CD8-positive, alpha-beta memory T cell (primary cell): ENCODE results near the gene PRELID3B. TPM values are rescaled to one million over a fixed set of nuclear protein-coding genes. Genes with fewer than 3 reads are reported as not detected.
A peak's percentile ranks its signal among the peaks of the same experiment; 100 is the strongest.

Experiments
- CTCF ChIA-PET: fragments of 350-600 bp; sonication (Branson Sonifier 250); formaldehyde crosslinking; loops from one replicate; lab custom pipeline; 2021; ENCODE audit warnings: antibody characterized with exemption; lab: Charles Lee
- POLR2A ChIA-PET: fragments of 350-600 bp; sonication (Branson Sonifier 250); formaldehyde crosslinking; loops from one replicate; lab custom pipeline; 2021; ENCODE audit warnings: antibody characterized with exemption; lab: Charles Lee
- DNase-seq, 5 donors: peaks; one replicate each; pipeline versions ENCODE4 v3.0.0 to v3.0.0-alpha.2; 2020 to 2022; ENCODE audit warnings: mixed read lengths in 1 of 5
- H3K27ac ChIP-seq: one replicate; pipeline ENCODE4 v1.7.0; 2013; ENCODE audit warnings: low read depth, mild to moderate bottlenecking, low read length, moderate library complexity
- H3K27me3 ChIP-seq: 2 replicates; pipeline ENCODE4 v1.7.0; 2013; ENCODE audit warnings: low read length, mild to moderate bottlenecking; ENCODE audit not compliant: insufficient read depth, poor library complexity, severe bottlenecking
- H3K36me3 ChIP-seq: 2 replicates; pipeline ENCODE4 v1.7.0; 2013; ENCODE audit warnings: mild to moderate bottlenecking, low read length, moderate library complexity; ENCODE audit not compliant: insufficient read depth
- H3K4me1 ChIP-seq: 2 replicates; pipeline ENCODE4 v1.7.0; 2013; ENCODE audit warnings: mild to moderate bottlenecking, low read length, moderate library complexity; ENCODE audit not compliant: insufficient read depth
- H3K4me3 ChIP-seq: 2 replicates; pipeline ENCODE4 v1.7.0; 2013; ENCODE audit warnings: mild to moderate bottlenecking, low read length
- H3K9me3 ChIP-seq: 2 replicates; pipeline ENCODE4 v1.7.0; 2013; ENCODE audit warnings: mild to moderate bottlenecking, low read length
- H3K27ac Mint-ChIP-seq, 8 donors: one replicate each; pipeline ENCODE4 v1.8.0; 2020 to 2021; ENCODE audit warnings: mixed read lengths in 8 of 8, mild to moderate bottlenecking in 6 of 8, inconsistent platforms in 3 of 8, moderate library complexity in 3 of 8
- H3K27me3 Mint-ChIP-seq, 2 donors: one replicate each; pipeline ENCODE4 v1.8.0; 2020 to 2021; ENCODE audit warnings: mixed read lengths in 2 of 2, mild to moderate bottlenecking in 1 of 2, moderate library complexity in 1 of 2
- H3K36me3 Mint-ChIP-seq, 3 donors: one replicate each; pipeline ENCODE4 v1.8.0; 2020 to 2021; ENCODE audit warnings: mixed read lengths in 3 of 3, inconsistent platforms in 1 of 3, mild to moderate bottlenecking in 1 of 3
- H3K4me1 Mint-ChIP-seq, 3 donors: one replicate each; pipeline ENCODE4 v1.8.0; 2020 to 2021; ENCODE audit warnings: mixed read lengths in 3 of 3, inconsistent platforms in 1 of 3, mild to moderate bottlenecking in 1 of 3
- H3K4me3 Mint-ChIP-seq, 7 donors: one replicate each; pipeline ENCODE4 v1.8.0; 2020 to 2021; ENCODE audit warnings: mixed read lengths in 7 of 7, mild to moderate bottlenecking in 6 of 7, moderate library complexity in 4 of 7, inconsistent platforms in 2 of 7
- H3K9me3 Mint-ChIP-seq, 5 donors: one replicate each; pipeline ENCODE4 v1.8.0; 2020 to 2022; ENCODE audit warnings: mixed read lengths in 5 of 5, mild to moderate bottlenecking in 3 of 5, moderate library complexity in 2 of 5, inconsistent platforms in 1 of 5
- polyA plus RNA-seq: library from polyadenylated mRNA; unstranded; fragments of 300-500 nt; fragmentation: Illumina TruSeq; gene quantifications from one replicate; pipeline ENCODE4 v1.2.3, GENCODE V29; 2021
- total RNA-seq, 2 experiments: library from RNA; stranded (reverse); gene quantifications; one replicate each; pipeline ENCODE4 v1.2.3, GENCODE V29; 2021

Gene PRELID3B
- total and polyA plus RNA-seq, 3 experiments from 2014 or later = 33.8 to 141 (median 127) TPM

GRCh38 chr20:59025511-59025910 lies 17.1 kb downstream of the PRELID3B start:
- H3K9me3 Mint-ChIP-seq = no peaks in the 10 kb centered on the region
- no peaks in the 10 kb centered on the region for H3K27me3 Mint-ChIP-seq
- peaks cover 0 to 92% (median 23%) of the 10 kb centered on the region in 3 donors for H3K36me3 Mint-ChIP-seq
- Histone ChIP-seq H3K27me3 (no peaks in the 10 kb centered on the region), H3K36me3 (peaks cover 38% of the 10 kb centered on the region), H3K4me3 (no peak overlapping the region), H3K9me3 (no peaks in the 10 kb centered on the region), H3K27ac (no peak overlapping the region), H3K4me1 (peaks cover 39% of the 10 kb centered on the region)
- peak overlapping the region in 3 of 8 donors; percentile 34 to 52 (median 50) for H3K27ac Mint-ChIP-seq
- DNase-seq = no peak
- peaks cover 48 to 63% (median 55%) of the 10 kb centered on the region in 3 donors for H3K4me1 Mint-ChIP-seq
- CTCF ChIA-PET = no interaction called here
- H3K4me3 Mint-ChIP-seq = no peak overlapping the region
- POLR2A ChIA-PET = no interaction called here

GRCh38 chr20:59025086-59025485 lies 17.5 kb downstream of the PRELID3B start:
- Mint-ChIP-seq H3K4me1 (peaks cover 43 to 58% (median 51%) of the 10 kb centered on the region in 3 donors), H3K27ac (peak overlapping the region in 1 of 8 donors; percentile 50), H3K36me3 (peaks cover 0 to 87% (median 23%) of the 10 kb centered on the region in 3 donors), H3K9me3 (no peaks in the 10 kb centered on the region), H3K4me3 (no peak overlapping the region), H3K27me3 (no peaks in the 10 kb centered on the region)
- Histone ChIP-seq H3K9me3 (no peaks in the 10 kb centered on the region), H3K4me3 (no peak overlapping the region), H3K36me3 (peaks cover 38% of the 10 kb centered on the region), H3K27ac (no peak overlapping the region), H3K27me3 (no peaks in the 10 kb centered on the region), H3K4me1 (peaks cover 35% of the 10 kb centered on the region)
- no peak for DNase-seq
- ChIA-PET CTCF (no interaction called here), POLR2A (interaction anchor here (0.6 kb wide), 1 partner anchor 37 kb away, joined by 3 read pairs; no protein-coding TSS in a partner anchor)

- POLR2A ChIA-PET = no interaction called here
Observed at GRCh38 chr20:59024111-59024530, 18.5 kb downstream of the PRELID3B start.

GRCh38 chr20:59023616-59024015 lies 19.0 kb downstream of the PRELID3B start:
- Histone ChIP-seq H3K27me3 (no peaks in the 10 kb centered on the region), H3K27ac (no peak overlapping the region), H3K36me3 (peaks cover 34% of the 10 kb centered on the region), H3K9me3 (no peaks in the 10 kb centered on the region), H3K4me1 (peaks cover 20% of the 10 kb centered on the region), H3K4me3 (no peak overlapping the region)
- Mint-ChIP-seq H3K4me3 (no peak overlapping the region), H3K36me3 (peaks cover 0 to 75% (median 25%) of the 10 kb centered on the region in 3 donors), H3K27me3 (no peaks in the 10 kb centered on the region), H3K4me1 (peaks cover 29 to 44% (median 36%) of the 10 kb centered on the region in 3 donors), H3K27ac (no peak overlapping the region), H3K9me3 (no peaks in the 10 kb centered on the region)
- CTCF ChIA-PET = no interaction called here
- POLR2A ChIA-PET = no interaction called here
- DNase-seq = no peak

More at GRCh38 chr20:59024111-59024530, 18.5 kb downstream of the PRELID3B start:
- Histone ChIP-seq H3K4me3 (no peak overlapping the region), H3K27ac (no peak overlapping the region), H3K9me3 (no peaks in the 10 kb centered on the region), H3K4me1 (peaks cover 25% of the 10 kb centered on the region), H3K36me3 (peaks cover 38% of the 10 kb centered on the region), H3K27me3 (no peaks in the 10 kb centered on the region)
- H3K4me1 Mint-ChIP-seq = peaks cover 34 to 49% (median 41%) of the 10 kb centered on the region in 3 donors
- CTCF ChIA-PET = no interaction called here
- H3K27ac Mint-ChIP-seq = no peak overlapping the region
- no peaks in the 10 kb centered on the region for H3K27me3 Mint-ChIP-seq
- H3K9me3 Mint-ChIP-seq = no peaks in the 10 kb centered on the region
- DNase-seq = no peak
- peak overlapping the region in 1 of 7 donors; percentile 18 for H3K4me3 Mint-ChIP-seq
- peaks cover 0 to 78% (median 24%) of the 10 kb centered on the region in 3 donors for H3K36me3 Mint-ChIP-seq

GRCh38 chr20:59022754-59023153 lies 19.8 kb downstream of the PRELID3B start:
- no peaks in the 10 kb centered on the region for H3K27me3 Mint-ChIP-seq

GRCh38 chr20:59020938-59021551 lies 21.5 kb downstream of the PRELID3B start:
- POLR2A ChIA-PET = no interaction called here

More at GRCh38 chr20:59022754-59023153, 19.8 kb downstream of the PRELID3B start:
- ChIA-PET CTCF (interaction anchor here (1.2 kb wide), 1 partner anchor 10 kb away, joined by 3 read pairs; the partner anchor contains the start of gene ATP5F1E), POLR2A (no interaction called here)
- peaks cover 24 to 35% (median 27%) of the 10 kb centered on the region in 3 donors for H3K4me1 Mint-ChIP-seq
- Histone ChIP-seq H3K4me1 (peaks cover 12% of the 10 kb centered on the region), H3K4me3 (no peak overlapping the region), H3K27me3 (no peaks in the 10 kb centered on the region), H3K9me3 (no peaks in the 10 kb centered on the region), H3K36me3 (peaks cover 26% of the 10 kb centered on the region), H3K27ac (no peak overlapping the region)
- H3K36me3 Mint-ChIP-seq = peaks cover 0 to 66% (median 24%) of the 10 kb centered on the region in 3 donors
- no peak for DNase-seq
- H3K4me3 Mint-ChIP-seq = no peak overlapping the region
- no peaks in the 10 kb centered on the region for H3K9me3 Mint-ChIP-seq
- H3K27ac Mint-ChIP-seq = peak overlapping the region in 3 of 8 donors; percentile 4 to 64 (median 6)

GRCh38 chr20:59019217-59019616 lies 23.4 kb downstream of the PRELID3B start, which contains the start of gene TUBB1:
Gene TUBB1 (plus strand): TSS chr20:59019429. CDS start chr20:59019523, 94 bp downstream.
- Histone ChIP-seq H3K4me1 (peaks cover 20% of the 10 kb centered on the region), H3K4me3 (no peak within 1 kb of the TSS), H3K27me3 (no peaks in the 10 kb centered on the region), H3K9me3 (no peaks in the 10 kb centered on the region), H3K36me3 (peaks cover under 1% of the 10 kb centered on the region), H3K27ac (peak within 1 kb of the TSS; percentile 16)
- Mint-ChIP-seq H3K9me3 (no peaks in the 10 kb centered on the region), H3K27ac (peak within 1 kb of the TSS in 2 of 8 donors; percentile 54 to 92), H3K36me3 (peaks cover 0 to 31% (median 10%) of the 10 kb centered on the region in 3 donors), H3K4me3 (no peak within 1 kb of the TSS), H3K27me3 (no peaks in the 10 kb centered on the region), H3K4me1 (peaks cover 23 to 25% (median 24%) of the 10 kb centered on the region in 3 donors)
- no peak for DNase-seq
- CTCF ChIA-PET = no interaction called here
- POLR2A ChIA-PET = no interaction called here

More at GRCh38 chr20:59020938-59021551, 21.5 kb downstream of the PRELID3B start:
- H3K27me3 Mint-ChIP-seq = no peaks in the 10 kb centered on the region
- Histone ChIP-seq H3K9me3 (no peaks in the 10 kb centered on the region), H3K4me1 (peaks cover 12% of the 10 kb centered on the region), H3K27ac (peak overlapping the region; percentile 66), H3K27me3 (no peaks in the 10 kb centered on the region), H3K36me3 (peaks cover 16% of the 10 kb centered on the region), H3K4me3 (no peak overlapping the region)
- H3K4me1 Mint-ChIP-seq = peaks cover 23 to 30% (median 27%) of the 10 kb centered on the region in 3 donors
- H3K27ac Mint-ChIP-seq = peak overlapping the region in 2 of 8 donors; percentile 23 to 43
- CTCF ChIA-PET = no interaction called here
- no peak for DNase-seq
- peaks cover 0 to 49% (median 18%) of the 10 kb centered on the region in 3 donors for H3K36me3 Mint-ChIP-seq
- no peak overlapping the region for H3K4me3 Mint-ChIP-seq
- H3K9me3 Mint-ChIP-seq = no peaks in the 10 kb centered on the region

- H3K4me1 Mint-ChIP-seq = peaks cover 27 to 29% (median 28%) of the 10 kb centered on the region in 3 donors
- H3K27ac ChIP-seq = no peak overlapping the region
Observed at GRCh38 chr20:59018817-59019216, 23.8 kb downstream of the PRELID3B start.

More at GRCh38 chr20:59018817-59019216, 23.8 kb downstream of the PRELID3B start:
- CTCF ChIA-PET = interaction anchor here (1.5 kb wide), 1 partner anchor 9 kb away, joined by 3 read pairs; no protein-coding TSS in a partner anchor
- H3K27me3 ChIP-seq = no peaks in the 10 kb centered on the region
- H3K4me3 ChIP-seq = no peak overlapping the region
- H3K36me3 ChIP-seq = no peaks in the 10 kb centered on the region
- H3K4me3 Mint-ChIP-seq = no peak overlapping the region
- peaks cover 24% of the 10 kb centered on the region for H3K4me1 ChIP-seq
- peak overlapping the region in 1 of 8 donors; percentile 92 for H3K27ac Mint-ChIP-seq
- H3K36me3 Mint-ChIP-seq = peaks cover 0 to 27% (median 10%) of the 10 kb centered on the region in 3 donors
- DNase-seq = no peak
- no peaks in the 10 kb centered on the region for H3K9me3 Mint-ChIP-seq
- H3K27me3 Mint-ChIP-seq = no peaks in the 10 kb centered on the region
- no peaks in the 10 kb centered on the region for H3K9me3 ChIP-seq
- POLR2A ChIA-PET = no interaction called here
